GM18951 (cell line): ENCODE results near the gene AFG1L.
"Not testable (repeated sequence)": the region's sequence is repeated elsewhere in the genome, so short reads cannot be mapped to it uniquely, and the experiment has no call there.

Experiments used
- POLR2A ChIP-seq: IDR thresholded peaks from 4 replicates; pipeline ENCODE4 v1.6.1; 2011; ENCODE audit warnings: mild to moderate bottlenecking; ENCODE audit not compliant: insufficient read length, insufficient read depth; ENCODE audit errors: extremely low read depth
- in situ Hi-C: fragments of 300-500 bp; cut with MboI; formaldehyde crosslinking; loops from one replicate; pipeline ENCODE4 v1.12.0; 2022; ENCODE audit warnings: low sequenced_read_pairs, mixed read lengths, inconsistent platforms; ENCODE audit not compliant: unreplicated experiment

Gene AFG1L

DNA sequence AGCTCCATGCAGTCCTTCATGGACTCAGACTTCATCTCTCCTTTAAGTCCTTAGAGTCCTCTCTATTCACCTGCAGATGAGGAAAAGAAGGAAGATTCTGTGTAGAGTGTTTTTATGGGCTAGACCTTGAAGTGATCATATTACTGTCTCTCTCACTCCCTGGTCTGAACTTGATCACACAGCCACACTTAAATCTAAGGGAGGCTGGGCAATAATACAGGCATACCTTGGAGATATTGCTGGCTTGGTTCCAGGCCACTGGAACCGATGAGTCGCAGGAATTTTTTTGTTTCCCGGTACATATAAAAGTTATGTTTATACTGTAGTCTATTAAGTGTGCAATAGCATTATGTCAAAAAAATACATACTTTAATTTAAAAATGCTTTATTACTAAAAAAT, 206.7 kb downstream of the AFG1L start:
- in situ Hi-C loops, result no loop called here
- TF ChIP-seq POLR2A, result no peak

DNA sequence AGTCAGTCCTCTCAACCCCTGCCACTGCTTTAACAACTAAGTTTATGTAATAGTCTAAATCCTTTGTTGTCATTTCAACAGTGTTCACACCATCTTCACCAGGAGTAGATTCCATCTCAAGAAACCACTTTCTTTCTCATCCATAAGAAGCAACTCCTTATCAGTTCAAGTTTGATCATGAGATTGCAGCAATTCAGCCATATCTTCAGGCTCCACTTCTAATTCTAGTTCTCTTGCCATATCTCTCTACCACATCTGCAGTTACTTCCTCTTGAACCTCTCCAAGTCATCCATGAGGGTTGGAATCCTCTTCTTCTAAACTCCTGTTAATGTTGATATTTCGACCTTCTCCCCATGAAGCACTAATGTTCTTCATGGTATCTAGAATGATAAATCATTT, 208.0 kb downstream of the AFG1L start:
- TF ChIP-seq POLR2A, result no peak

DNA sequence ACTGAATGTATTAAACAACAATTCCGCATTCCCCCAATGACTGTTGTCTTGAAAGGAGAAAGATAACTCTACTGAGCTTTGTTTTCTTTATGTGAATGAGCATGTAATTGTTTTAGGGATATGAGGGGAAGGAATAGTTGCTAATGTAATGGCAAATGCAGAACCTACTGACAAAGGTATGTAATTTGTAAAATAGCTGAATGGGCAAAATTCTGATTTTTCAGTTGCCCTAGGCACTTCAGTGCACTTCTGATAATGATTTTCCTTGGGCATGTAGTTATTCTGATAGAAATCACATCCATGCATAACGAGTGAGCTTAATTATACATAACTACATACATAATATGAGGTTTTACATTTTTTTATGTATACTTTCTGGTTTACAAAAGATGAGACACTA, 212.5 kb downstream of the AFG1L start:
- TF ChIP-seq POLR2A, result no peak
- in situ Hi-C loops, result no loop called here

More for the DNA sequence above, 208.0 kb downstream of the AFG1L start:
- in situ Hi-C loops, result no loop called here

DNA sequence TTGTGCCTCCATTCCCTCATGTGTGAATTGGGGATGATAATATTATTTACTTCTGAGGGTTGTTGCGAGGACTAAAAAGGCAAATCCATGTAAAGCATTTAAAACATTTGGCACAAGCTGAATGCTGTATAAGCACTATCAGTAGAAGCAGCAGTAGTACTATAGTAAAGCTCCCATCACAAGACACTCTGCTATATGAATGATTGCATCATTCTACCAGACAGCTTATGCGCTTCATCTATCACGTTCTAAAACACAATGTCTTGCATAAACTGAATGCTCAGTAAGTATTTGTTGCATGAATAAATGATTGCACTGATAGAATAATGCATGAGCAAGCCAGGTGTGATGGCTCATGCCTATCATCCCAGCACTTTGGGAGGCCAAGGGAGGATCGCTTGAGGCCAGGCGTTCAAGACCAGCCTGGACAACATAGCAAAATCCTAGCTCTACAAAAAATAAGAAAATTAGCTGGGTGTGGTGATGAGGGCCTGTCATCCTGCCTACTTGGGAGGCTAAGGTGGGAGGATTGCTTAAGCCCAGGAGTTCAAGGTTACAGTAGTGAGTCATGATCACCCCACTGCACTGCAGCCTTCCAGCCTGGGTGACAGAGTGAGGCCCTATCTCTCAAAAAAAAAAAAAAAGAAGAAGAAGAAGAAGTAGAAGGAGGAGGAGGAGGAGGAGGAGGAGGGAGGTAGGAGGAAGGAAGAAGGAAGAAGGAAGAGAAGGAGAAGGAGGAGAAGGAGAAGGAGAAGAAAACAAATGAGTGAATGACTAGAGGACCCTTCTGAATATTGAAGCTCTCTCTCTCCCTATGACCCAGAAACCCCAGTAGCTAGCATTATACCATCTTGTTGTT, 215.8 kb downstream of the AFG1L start:
- no peak for TF ChIP-seq POLR2A
- in situ Hi-C loops, result no loop called here

DNA sequence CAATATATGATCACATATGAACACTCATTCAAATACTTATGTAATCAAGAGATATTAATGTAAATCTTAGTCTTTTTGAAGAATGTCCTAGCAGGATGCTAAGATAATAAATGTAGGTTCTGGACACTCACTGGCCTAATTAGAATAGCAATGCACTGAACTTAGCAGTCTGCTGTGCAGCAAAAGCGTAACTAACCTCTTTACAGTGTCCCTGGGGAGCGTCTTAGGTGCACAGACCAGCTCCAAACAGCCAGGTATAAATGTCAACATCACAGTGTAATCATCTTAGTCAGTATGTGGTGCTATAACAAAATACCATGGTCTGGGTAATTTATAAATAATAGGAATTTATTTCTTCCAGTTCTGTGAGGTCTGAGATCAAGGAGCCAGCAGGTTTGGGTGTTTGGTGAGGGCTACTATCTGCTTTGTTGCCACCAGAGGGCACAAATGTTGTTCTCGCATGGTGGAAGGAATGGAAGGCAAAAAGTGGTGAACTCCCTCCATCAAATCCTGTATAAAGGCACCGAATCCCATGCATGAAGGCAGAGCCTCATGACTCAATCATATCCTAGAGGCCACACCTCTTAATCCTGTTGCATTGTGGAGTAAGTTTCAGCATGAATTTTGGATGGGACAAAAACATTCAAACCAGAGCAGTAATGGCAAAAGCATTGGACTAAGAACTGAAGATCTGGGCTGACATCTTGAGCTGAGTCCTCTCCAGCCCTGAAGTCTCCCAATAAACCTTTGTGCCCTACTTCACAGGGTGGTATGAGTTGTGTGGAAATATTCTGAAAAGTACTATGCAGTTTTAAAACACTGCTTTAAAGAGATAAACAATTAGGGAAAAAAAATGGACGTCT, 224.1 kb downstream of the AFG1L start:
- in situ Hi-C loops, result no loop called here

DNA sequence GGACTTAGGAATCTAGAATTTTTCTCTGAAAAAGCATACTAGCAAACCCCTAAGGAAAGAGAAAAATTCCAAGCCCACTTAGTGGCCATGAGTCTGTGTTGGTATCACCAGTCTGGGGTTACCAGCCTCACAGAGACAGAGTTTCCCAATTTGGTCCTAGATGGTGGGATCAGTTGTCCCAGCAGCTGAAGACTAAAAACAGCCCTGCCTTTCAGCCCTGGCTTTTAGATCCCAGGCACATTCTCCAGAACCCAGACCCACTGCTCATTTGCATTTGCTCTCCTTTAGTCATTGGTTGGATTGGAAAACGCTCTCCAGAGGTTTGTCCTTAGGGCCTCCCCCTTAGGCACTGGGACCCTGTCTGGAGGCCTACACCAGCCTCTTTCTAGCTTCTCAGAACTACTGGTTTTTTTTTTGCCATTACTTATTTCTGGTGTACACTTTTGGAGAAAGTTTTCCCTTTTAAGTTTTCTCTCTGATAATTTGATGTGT, 226.8 kb downstream of the AFG1L start:
- in situ Hi-C loops, result no loop called here
- no peak for TF ChIP-seq POLR2A

More for the DNA sequence above, 224.1 kb downstream of the AFG1L start:
- no peak for TF ChIP-seq POLR2A

DNA sequence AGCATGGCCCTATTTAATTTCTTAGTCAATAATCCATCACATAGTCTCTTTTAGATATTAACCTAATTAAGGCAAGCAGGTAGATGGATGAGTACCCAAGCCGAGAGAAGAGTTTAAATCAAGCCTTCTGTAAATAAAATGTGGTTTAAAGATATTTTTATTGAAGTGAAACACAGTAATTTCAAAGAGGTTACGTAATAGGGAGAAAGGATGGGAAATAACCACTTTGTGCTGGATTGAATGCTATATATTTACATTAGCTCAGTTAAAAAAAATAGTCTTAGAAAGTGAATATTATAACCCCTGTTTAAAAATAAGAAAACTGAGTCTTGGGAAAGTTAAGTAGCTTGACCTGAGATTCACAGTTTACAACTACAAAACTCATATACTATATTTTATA, 228.8 kb downstream of the AFG1L start:
- TF ChIP-seq POLR2A, result no peak
- in situ Hi-C loops, result no loop called here

DNA sequence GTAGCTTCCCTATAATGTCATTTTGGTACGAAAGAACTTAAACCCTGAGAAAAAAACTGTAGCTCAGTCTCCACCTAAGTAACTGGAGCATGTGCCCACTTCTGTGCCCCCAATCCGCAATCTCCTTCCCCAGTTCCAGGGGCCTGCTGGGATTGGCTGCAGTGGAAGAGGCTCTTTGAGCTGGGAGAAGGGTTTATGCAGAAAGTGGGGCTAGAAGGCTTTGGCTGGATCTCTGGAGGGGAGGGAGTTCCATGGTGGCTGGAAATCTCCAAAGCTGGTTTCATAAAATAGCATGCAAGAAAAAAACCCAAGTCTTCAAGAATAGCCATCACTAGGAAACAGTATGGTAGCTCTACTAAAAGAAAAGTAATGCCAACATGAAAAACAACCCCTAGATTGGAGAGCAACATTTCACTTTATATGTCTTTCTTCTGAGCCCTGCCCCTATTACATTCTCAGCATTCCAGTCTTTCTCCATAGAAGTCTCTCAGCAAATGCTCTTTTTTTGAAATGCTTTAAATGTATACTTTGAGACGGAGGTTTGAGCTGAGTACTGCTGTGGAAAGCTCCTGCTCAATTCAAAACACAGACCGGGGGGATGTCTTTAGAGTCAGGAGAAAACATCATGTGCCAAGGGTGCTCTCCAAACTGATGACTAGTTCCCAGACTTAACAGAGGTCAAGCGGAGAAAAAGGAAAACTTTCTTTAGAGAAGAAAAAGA, 229.8 kb downstream of the AFG1L start:
- in situ Hi-C loops, result no loop called here
- TF ChIP-seq POLR2A, result no peak

DNA sequence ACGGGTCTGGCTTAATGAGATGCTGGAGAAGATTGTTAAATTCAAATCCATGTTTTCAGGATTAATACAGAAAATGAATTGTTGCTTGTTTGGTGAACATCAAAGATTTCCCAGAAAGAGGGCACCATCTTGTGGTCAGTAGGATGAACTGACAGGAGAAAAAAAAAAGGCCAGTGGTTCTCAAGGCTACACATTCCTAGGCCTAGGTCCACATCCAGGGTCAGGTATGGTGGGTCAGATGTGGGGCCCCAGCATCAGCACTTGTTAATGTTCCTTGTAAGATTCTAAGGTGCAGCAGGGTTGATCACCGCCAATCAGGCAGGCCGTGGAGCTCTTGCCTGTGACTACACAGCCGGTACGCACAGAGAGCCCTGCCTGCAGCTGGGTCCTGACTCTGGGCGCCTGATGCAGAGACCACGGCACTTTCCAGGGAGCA, 231.9 kb downstream of the AFG1L start:
- TF ChIP-seq POLR2A, result no peak
- in situ Hi-C loops, result no loop called here

DNA sequence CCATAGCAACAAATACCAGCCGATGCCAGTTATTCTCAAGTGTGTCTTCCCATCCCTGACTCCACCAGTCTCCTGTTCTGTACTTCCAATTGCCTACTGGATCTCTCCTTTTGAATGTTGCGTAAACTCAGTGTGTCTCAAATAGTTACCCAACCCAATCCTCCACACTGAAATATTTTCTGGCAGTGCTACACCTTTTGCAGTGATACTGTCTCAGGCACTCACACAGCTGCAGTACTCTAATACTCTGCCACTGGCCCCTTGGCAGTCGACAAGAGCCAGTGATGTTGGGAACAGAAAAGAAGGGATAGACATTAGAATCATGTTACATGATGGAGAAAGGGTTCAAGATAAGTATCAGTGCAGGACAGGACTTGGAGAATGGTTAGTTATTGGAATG, 234.0 kb downstream of the AFG1L start:
- in situ Hi-C loops, result no loop called here
- TF ChIP-seq POLR2A, result no peak

DNA sequence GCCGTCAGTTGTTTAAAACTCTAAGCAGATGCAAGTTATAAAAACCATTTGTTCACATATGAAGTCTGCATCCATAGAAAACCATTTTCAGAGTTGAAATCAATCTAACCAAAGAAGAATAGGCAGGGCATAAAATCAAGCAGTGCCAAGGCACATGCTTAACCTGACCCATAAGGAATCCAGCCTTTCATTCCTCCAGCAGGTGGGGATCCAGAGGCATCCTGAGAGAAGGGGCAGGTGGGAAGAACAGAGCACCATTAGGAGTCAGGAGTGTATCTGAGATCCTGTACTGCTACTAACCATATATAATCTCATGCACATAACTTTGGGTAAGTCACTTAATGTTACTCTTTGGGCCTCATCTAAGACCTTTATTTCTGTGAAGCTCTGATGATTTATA, 236.5 kb downstream of the AFG1L start:
- TF ChIP-seq POLR2A, result no peak
- in situ Hi-C loops, result no loop called here

DNA sequence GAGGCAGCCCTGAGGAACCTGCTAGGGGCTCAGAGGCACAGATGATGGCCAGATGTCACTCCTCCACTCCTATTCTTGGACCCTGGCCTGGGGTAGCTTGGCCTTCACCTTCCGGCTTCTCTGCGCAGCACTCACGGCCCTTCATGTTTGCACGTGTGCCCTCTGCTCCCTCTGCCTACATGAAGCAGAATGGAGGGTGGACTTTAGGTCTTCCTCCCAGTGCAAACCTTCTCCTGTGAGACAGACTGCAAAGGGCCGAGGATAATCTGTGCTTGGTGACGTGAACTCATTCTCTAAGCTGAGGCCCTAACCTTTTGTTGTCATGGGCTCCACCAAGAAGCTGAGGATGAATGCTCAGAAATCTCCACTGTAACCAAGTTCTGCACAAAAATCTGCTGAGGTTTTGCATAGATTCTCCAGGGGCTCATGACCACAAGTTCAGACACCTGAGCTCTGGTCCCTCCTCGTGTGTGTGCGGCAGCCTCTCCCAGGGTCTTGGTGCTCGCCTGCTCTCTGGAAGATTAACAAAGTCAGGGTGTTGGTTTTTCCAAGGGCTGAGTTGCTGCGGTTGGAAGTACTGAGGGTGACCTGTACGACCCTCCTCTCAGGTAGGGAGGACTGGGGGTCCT, 240.4 kb downstream of the AFG1L start:
- in situ Hi-C loops, result no loop called here
- no peak for TF ChIP-seq POLR2A

DNA sequence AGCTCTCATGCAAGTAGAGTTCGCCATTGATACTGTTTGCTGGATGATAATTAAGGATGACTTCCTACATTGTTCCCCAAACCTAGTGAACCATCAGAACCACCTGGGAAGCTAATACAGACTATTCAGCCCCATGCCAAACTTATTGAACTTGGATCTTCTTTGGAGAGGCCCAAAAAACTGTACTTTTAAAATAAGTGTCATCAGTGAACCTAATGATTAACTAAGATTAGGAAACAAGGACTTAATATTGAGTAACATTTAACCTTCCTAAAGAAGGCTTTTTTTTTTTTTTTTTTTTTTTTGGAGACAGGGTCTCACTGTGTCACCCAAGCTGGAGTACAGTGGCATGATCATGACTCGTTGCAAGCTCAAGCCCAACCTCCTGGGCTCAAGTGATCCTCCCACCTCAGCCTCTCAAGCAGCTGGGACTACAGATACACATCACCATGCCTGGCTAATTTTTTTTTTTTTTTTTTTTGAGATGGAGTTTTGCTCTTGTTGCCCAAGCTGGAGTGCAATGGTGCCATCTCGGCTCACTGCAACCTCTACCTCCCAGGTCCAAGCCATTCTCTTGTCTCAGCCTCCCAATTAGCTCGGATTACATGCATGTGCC, 241.2 kb downstream of the AFG1L start:
- in situ Hi-C loops, result not testable (repeated sequence)
